Epithelial cell of proximal tubule (primary cell): ENCODE data around the gene LAMA1. TPM values are rescaled to one million over a fixed set of nuclear protein-coding genes. Genes with fewer than 3 reads are reported as not detected.
"Not testable (repeated sequence)": the region's sequence is repeated elsewhere in the genome, so short reads cannot be mapped to it uniquely, and the experiment has no call there.

ENCODE experiments used
- DNase-seq: peaks from one replicate; pipeline ENCODE4 v3.0.0-alpha.2; 2011; ENCODE audit warnings: low read depth
- H3K4me3 ChIP-seq: 2 replicates; pipeline ENCODE4 v1.5.1; 2011; ENCODE audit warnings: low read depth, mild to moderate bottlenecking, low read length
- total RNA-seq: library from RNA; depleted of rRNA; stranded (reverse); fragments of >200 nt; gene quantifications from 2 replicates; pipeline ENCODE4 v1.2.3, GENCODE V29; 2015
- TF ChIP-seq, protein P1 (sequence below): conservative IDR thresholded peaks from 2 replicates; pipeline ENCODE4 v1.5.1; 2012; ENCODE audit warnings: low read depth, mild to moderate bottlenecking, low read length

Gene LAMA1
- total RNA-seq, 1 donor from 2014 or later = 23.2 TPM

DNA sequence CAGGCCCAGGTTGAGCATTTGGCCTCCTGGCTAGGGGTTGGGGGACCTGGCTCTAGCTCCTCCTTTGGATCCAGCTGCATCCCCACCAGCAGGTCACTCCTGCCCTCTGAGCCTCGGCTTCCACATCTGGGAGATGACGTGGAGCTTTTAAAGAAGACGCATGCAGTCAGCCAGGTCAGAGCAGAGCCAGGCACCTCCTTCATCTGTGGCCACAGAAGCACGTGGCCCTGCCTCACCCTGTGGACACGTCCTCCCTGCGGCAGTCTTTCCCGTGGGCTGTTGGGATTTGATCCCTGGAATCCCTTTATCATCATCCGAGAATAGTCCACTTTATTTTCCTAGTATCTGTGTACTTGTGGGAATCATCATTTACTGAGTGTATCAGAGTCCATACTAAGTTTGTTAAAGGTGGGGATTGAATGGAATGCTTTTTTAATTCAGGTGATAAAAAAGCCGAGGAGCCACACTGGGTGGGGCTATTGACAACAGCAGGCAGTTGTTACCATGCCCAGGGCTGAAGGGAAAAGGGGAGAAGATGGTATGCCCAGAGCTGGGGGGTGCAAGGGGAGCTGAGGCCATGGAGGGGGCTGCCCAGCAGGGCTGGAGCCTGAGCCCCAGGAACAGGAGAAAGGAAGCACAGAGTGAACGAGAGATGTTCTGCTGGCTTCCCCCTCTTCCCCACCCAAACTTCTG is 170.1 kb downstream of the LAMA1 start:
- TF ChIP-seq, protein P1, sequence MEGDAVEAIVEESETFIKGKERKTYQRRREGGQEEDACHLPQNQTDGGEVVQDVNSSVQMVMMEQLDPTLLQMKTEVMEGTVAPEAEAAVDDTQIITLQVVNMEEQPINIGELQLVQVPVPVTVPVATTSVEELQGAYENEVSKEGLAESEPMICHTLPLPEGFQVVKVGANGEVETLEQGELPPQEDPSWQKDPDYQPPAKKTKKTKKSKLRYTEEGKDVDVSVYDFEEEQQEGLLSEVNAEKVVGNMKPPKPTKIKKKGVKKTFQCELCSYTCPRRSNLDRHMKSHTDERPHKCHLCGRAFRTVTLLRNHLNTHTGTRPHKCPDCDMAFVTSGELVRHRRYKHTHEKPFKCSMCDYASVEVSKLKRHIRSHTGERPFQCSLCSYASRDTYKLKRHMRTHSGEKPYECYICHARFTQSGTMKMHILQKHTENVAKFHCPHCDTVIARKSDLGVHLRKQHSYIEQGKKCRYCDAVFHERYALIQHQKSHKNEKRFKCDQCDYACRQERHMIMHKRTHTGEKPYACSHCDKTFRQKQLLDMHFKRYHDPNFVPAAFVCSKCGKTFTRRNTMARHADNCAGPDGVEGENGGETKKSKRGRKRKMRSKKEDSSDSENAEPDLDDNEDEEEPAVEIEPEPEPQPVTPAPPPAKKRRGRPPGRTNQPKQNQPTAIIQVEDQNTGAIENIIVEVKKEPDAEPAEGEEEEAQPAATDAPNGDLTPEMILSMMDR = no peak
- DNase-seq = no peak

DNA sequence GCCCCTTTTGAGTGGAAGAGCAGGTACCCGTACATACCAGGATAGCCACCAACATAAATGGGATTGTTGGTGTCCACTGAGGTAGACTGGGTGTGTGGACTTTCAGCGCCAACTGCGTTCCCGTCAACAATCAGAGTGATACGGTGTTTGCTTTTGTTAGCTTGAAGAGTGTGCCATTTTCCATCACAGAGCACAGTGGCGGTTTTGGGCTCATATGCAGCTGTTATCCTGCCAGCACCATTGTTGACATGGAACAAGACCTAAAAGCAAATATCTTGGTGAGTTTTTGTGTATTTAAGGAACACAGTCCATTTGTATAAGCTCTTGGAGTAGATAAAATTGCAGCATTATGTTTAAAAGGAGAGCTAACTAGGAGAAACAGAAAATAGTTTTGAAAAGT is 174.5 kb downstream of the LAMA1 start:
- H3K4me3 ChIP-seq = no peak overlapping the region
- TF ChIP-seq, protein P1 = no peak
- no peak for DNase-seq

More for the DNA sequence above, 170.1 kb downstream of the LAMA1 start:
- no peak overlapping the region for H3K4me3 ChIP-seq

DNA sequence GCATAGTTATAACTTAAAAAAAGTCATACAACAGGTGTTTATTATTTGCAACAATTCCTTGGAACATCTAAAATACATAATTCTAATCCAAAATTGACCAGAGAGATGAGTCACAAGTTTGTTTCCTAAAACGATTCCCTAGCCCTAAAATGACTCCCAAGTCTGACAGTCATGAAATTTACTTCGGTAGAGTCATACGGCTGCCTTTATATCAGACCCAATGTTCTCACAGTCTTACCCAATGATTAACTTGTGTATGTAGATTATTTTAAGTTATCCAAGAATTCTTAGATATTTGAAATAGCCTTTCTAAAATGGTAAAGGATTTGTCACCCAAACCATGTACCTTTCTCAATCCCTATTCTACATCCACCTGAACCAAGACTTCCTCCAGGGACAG is 174.9 kb downstream of the LAMA1 start:
- TF ChIP-seq, protein P1 = no peak
- no peak for DNase-seq
- H3K4me3 ChIP-seq = no peak overlapping the region

DNA sequence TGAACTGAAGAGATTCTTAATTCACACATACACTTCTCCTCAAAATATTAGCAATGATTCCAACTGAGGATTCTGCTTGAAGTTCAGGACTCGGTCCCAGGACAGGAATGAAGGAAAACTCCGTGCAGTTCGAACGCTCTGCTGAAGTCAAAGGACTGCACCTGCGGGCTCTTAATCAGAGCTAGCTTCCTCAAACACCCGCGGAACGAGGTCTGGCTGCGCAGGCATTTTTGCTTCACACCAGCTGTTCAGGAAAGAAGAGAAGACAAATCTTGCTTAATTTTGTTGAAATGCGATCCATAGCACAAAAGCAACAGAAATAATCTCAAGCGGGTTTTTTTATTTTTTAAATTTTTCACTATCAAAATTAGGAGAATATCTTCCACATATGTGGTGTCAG is 175.6 kb downstream of the LAMA1 start:
- no peak for DNase-seq
- TF ChIP-seq, protein P1 = no peak
- H3K4me3 ChIP-seq = no peak overlapping the region

DNA sequence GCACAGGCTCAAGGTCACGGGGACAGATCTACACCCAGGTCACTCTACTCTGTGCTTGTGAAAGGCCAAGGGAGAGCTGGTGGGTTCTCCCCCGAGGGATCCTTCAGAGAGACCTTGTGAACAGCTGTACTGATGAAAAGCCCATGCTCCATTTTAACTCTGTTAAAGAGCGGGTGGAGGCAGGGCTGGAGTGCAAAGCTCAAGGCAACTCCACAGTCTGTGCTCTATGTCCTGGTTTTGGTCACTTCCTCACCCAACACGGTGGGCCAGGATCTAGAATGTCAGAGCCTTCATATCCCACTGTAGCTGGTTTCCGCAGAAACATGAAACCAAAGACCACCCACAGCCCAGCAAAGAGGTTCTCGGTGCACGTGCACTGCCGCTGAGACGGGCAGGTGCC is 177.1 kb downstream of the LAMA1 start:
- H3K4me3 ChIP-seq = no peak overlapping the region
- no peak for DNase-seq
- TF ChIP-seq, protein P1 = no peak

DNA sequence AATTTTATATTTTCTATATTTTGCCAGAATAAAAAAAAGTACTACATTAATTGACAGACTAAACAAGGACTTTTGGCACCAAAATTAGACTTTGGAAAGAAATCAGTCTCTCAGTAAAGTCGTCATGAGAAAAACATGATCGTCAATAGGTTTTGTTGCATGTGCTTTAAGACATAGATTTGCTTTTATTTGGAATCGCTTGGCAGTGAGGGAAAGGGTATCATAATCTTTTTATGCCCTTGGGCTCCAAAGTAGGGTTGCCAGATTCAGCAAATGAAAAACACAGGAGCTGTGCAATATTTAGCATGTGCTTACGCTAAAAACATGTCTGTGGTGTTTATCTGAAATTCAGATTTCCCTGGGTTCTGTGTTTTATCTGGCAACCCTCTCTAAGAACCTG is 177.6 kb downstream of the LAMA1 start:
- DNase-seq = no peak
- TF ChIP-seq, protein P1 = no peak
- no peak overlapping the region for H3K4me3 ChIP-seq

DNA sequence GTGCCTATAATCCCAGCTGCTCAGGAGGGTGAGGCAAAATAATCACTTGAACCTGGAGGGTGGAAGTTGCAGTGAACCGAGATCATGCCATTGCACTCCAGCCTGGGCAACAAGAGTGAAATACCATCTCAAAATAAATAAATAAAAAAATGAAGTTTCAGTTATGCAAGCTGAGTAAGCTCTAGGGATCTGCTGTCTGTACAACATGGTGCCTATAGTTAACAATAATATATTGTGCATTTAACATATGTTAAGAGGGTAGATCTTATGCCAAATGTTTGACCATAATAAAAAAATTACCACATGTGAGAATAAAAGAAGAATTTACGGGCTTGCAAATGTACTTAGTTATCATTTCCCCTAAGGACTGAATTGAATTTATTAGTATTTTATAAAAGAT is 179.2 kb downstream of the LAMA1 start:
- H3K4me3 ChIP-seq, DNase-seq: not testable (repeated sequence)
